Osteocyte (in vitro differentiated cells): ENCODE results near the gene HAPLN2. TPM values are rescaled to one million over a fixed set of nuclear protein-coding genes. Genes with fewer than 3 reads are reported as not detected.

Experiments used
- DNase-seq: peaks from one replicate; pipeline ENCODE4 v3.0.0; 2021; ENCODE audit warnings: mixed read lengths; ENCODE audit not compliant: unreplicated experiment; ENCODE audit errors: extremely low spot score
- H3K27ac Mint-ChIP-seq: one replicate; pipeline ENCODE4 v1.8.0; 2021; ENCODE audit warnings: mild to moderate bottlenecking, mixed read lengths; ENCODE audit not compliant: unreplicated experiment
- H3K27me3 Mint-ChIP-seq: one replicate; pipeline ENCODE4 v1.8.0; 2021; ENCODE audit warnings: mixed read lengths; ENCODE audit not compliant: unreplicated experiment
- H3K36me3 Mint-ChIP-seq: one replicate; pipeline ENCODE4 v1.8.0; 2021; ENCODE audit warnings: mixed read lengths; ENCODE audit not compliant: unreplicated experiment
- H3K4me1 Mint-ChIP-seq: one replicate; pipeline ENCODE4 v1.8.0; 2021; ENCODE audit warnings: mixed read lengths; ENCODE audit not compliant: unreplicated experiment
- H3K4me3 Mint-ChIP-seq: one replicate; pipeline ENCODE4 v1.8.0; 2021; ENCODE audit warnings: mild to moderate bottlenecking, moderate library complexity, mixed read lengths; ENCODE audit not compliant: unreplicated experiment
- H3K9me3 Mint-ChIP-seq: one replicate; pipeline ENCODE4 v1.8.0; 2021; ENCODE audit warnings: mixed read lengths; ENCODE audit not compliant: unreplicated experiment
- long read RNA-seq: library from polyadenylated mRNA; unstranded; transcript quantifications from one replicate; pipeline ENCODE4 v2.0.0, GENCODE V29; 2021
- total RNA-seq: library from RNA; stranded (reverse); gene quantifications from 2 replicates; pipeline ENCODE4 v1.2.1, GENCODE V29; 2021
- TF ChIP-seq, protein P1 (sequence below): fragments of 200-600 bp; sonication (generic); IDR thresholded peaks from 2 replicates; pipeline ENCODE4 v1.5.0; 2021; ENCODE audit warnings: antibody characterized with exemption, mild to moderate bottlenecking, moderate library complexity

The HAPLN2 gene
- total RNA-seq: 0.35 TPM in 1 of 2 replicates, not detected in the other
- long read RNA-seq: 0 reads

DNA sequence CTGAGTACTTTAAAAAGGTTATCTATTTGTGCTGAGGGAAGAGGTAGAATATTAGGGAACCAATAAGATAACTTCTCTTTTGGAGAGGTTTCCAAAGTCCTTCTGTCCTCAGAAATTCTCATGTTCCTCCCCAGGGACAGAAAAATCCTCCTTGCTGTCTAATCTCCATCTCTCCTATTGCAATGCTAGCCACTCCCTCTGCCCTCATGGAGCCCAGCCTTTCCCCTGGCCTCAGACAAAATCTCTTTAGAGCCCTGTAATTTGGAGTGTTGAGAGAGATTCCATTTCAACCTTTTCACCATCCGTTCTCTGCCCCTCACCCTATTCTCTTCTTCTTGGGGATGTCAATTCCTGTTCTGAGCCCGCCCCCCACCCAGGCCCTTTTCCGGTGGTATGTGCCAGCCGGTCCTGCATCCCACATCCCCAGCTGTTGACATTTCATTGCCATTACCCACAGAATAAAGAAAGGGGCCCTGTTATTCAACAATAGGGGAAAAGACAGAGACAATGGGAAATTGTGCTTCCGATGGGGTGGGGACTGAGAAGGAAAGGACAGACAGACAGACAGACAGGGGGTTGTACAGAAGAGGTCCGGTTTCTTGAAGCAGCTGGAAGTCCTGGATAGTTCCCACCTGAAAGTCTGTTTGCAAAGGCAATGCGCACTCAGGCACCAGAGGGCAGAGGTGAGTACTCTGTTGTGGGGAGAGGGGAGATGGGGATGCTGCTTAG is at the start of gene HAPLN2:
HAPLN2 (plus strand) TSS at position 563 of the 729 bp plus-strand sequence. CDS start 4,076 bp downstream, outside the sequence.
- H3K27me3 Mint-ChIP-seq: peaks cover 60% of the 10 kb centered on the region
- H3K27ac Mint-ChIP-seq: no peak within 1 kb of the TSS
- peaks cover 9% of the 10 kb centered on the region for H3K4me1 Mint-ChIP-seq
- H3K4me3 Mint-ChIP-seq: no peak within 1 kb of the TSS
- H3K36me3 Mint-ChIP-seq: no peaks in the 10 kb centered on the region
- no peak for DNase-seq
- H3K9me3 Mint-ChIP-seq: no peaks in the 10 kb centered on the region
- TF ChIP-seq, protein P1, sequence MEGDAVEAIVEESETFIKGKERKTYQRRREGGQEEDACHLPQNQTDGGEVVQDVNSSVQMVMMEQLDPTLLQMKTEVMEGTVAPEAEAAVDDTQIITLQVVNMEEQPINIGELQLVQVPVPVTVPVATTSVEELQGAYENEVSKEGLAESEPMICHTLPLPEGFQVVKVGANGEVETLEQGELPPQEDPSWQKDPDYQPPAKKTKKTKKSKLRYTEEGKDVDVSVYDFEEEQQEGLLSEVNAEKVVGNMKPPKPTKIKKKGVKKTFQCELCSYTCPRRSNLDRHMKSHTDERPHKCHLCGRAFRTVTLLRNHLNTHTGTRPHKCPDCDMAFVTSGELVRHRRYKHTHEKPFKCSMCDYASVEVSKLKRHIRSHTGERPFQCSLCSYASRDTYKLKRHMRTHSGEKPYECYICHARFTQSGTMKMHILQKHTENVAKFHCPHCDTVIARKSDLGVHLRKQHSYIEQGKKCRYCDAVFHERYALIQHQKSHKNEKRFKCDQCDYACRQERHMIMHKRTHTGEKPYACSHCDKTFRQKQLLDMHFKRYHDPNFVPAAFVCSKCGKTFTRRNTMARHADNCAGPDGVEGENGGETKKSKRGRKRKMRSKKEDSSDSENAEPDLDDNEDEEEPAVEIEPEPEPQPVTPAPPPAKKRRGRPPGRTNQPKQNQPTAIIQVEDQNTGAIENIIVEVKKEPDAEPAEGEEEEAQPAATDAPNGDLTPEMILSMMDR: peak; percentile 37

DNA sequence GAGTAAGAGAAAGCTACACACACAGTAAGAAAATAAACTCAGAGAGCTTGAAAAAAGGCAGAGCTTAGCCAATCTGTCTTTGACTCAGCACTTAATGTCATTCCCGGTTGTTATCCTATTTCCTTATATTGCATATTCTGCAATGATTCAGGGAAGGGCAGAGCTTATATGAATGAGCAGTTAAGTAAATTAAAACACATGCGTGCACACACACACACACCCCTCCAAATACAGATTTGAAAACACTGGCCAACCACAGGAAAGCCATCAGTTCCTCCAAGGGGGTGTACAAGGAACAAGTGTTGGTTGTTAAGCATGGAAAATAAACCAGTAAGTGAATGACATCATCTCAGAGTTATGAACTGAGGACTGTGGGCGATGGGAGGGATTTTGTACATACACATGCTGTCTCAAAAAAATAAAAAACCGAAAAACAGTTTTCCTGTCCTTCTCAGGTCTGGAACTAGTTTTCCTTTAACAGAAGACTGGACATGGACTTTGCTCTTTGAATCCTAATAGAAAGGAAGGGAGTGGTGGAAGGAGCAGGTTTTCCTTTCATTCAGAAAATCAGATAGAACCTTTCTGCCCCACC is 47.9 kb upstream of the HAPLN2 start:
- Mint-ChIP-seq H3K9me3 (no peaks in the 10 kb centered on the region), H3K27me3 (peaks cover 16% of the 10 kb centered on the region), H3K36me3 (no peaks in the 10 kb centered on the region), H3K4me3 (peak overlapping the region; percentile 94), H3K27ac (peak overlapping the region; percentile 87), H3K4me1 (peaks cover 24% of the 10 kb centered on the region)
- DNase-seq: no peak
- TF ChIP-seq, protein P1: no peak

DNA sequence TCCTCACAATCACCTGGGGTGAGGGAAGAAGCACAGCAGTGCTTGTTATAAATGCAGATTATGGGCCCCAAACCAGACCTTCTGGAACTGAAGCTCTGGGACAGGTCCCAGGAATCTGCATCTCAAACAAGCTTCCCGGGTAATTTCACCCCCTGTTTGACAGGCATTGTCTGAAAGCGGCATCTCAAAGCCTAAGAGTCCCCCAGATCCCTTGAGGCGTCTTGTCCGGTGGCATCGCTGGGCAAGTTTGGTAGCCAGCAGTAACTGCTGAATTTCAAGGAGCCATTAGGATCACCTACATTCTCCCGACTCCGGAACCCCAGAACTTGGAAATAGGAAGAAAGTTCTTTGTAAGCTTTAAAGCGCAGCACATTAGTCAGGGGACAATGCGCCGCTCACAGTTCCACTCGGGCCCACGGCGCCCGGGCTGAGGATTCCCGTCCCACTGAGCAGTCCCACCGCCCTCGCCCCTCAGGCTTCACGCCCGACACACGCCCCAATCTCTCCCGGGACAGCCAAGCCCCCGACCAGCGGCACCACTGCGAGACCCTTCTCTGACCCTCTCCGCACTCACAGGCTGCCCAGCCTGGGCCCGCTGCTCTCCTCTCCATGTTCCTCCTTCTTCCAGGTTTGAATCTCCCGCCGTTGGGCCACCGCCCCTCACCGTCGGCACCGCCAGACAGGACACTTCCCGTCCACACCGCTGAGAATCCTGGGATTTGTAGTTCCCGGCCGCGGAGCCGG is 47.1 kb upstream of the HAPLN2 start, which contains the start of gene IQGAP3:
IQGAP3 (minus strand) TSS at position 647 of the 744 bp plus-strand sequence; CDS start at position 611, 36 bp downstream.
- Mint-ChIP-seq H3K9me3 (no peaks in the 10 kb centered on the region), H3K4me1 (peaks cover 24% of the 10 kb centered on the region), H3K36me3 (no peaks in the 10 kb centered on the region), H3K27ac (peak within 1 kb of the TSS; percentile 87), H3K4me3 (peak within 1 kb of the TSS; percentile 94), H3K27me3 (peaks cover 16% of the 10 kb centered on the region)
- DNase-seq: peak; percentile 93
- TF ChIP-seq, protein P1: no peak

DNA sequence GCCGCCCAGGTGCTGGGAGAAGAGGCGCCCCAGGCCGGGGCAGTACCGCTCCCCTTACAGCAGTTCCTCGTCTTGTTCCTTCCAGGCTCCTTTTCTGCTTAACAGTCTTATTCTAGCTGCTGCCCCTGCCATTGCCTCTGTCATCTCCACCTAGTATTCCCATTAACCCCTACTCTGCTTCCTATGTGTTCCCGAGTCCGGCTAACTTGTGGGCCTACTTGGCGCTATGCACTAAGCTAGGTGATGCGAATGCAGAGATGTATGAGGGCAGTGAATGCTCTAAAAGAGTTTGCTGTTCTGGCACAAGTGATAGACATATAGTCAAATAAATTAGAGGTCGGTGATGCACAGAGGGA is 46.6 kb upstream of the HAPLN2 start:
- DNase-seq: no peak
- no peaks in the 10 kb centered on the region for H3K36me3 Mint-ChIP-seq
- H3K27ac Mint-ChIP-seq: peak overlapping the region; percentile 87
- TF ChIP-seq, protein P1: no peak
- no peaks in the 10 kb centered on the region for H3K9me3 Mint-ChIP-seq
- peak overlapping the region; percentile 94 for H3K4me3 Mint-ChIP-seq
- peaks cover 16% of the 10 kb centered on the region for H3K27me3 Mint-ChIP-seq
- H3K4me1 Mint-ChIP-seq: peaks cover 24% of the 10 kb centered on the region
